ENCODE measurements around the gene PTS. TPM values are rescaled to one million over a fixed set of nuclear protein-coding genes. Genes with fewer than 3 reads are reported as not detected.

Gene PTS
- total and polyA plus RNA-seq, 4 donors: 11.3 to 106 (median 49.5) TPM

DNA sequence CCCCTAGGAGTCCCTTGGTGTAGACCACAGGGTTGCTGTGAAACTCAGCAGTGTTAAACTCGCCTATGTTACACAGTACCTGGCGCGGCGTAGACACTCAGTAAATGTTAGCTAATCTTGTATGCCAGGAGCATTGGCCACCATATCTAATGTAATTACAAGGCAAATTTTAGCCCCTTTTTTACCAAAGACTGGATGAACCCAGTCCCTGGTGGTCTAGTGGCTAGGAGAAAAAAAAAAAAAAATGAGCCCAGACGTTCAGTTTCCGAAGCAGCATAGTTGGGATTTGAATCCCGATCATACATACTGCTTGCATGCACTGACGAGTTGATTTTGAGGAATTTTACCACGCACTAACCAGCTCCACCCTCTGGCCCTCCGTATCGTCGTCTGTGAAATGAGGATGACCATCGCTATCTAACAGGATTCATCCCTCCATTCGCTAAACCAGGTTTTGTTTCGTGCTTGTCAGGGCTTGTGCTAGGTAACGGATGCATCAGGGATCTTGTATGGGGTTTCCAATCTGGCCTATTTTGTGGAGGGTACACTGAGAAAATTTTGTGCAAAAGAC, 688 bp downstream of the PTS start:
- Histone ChIP-seq H3K27ac (ENCODE audit: low read depth in 1 of 2, low read length in 2 of 2) (peak overlapping the region; percentile 96 to 97), H3K4me3 (ENCODE audit: low read depth in 1 of 3, low read length in 3 of 3) (peak overlapping the region; percentile 60 to 82 (median 61)), H3K36me3 (ENCODE audit: control insufficient read depth in 4 of 4, insufficient read depth in 3 of 4, low read depth in 1 of 4, low read length in 3 of 4) (peaks cover 5 to 30% (median 19%) of the 10 kb centered on the region in 4 donors), H3K9ac (ENCODE audit: low read depth in 1 of 2, low read length in 2 of 2) (peak overlapping the region; percentile 65 to 97), H3K27me3 (ENCODE audit: control insufficient read depth in 4 of 4, insufficient read depth in 4 of 4, low read length in 3 of 4) (no peaks in the 10 kb centered on the region), H3K9me3 (ENCODE audit: control insufficient read depth in 4 of 4, low read length in 3 of 4) (no peaks in the 10 kb centered on the region), H3K4me1 (ENCODE audit: control insufficient read depth in 4 of 4, insufficient read depth in 4 of 4, low read length in 3 of 4) (peaks cover 14 to 40% (median 24%) of the 10 kb centered on the region in 4 donors)
- 10% methylated on average over 16 of the region's 16 CpGs for WGBS
- peak; percentile 3 to 6 for TF ChIP-seq RAD21 (IDR thresholded peaks at IDR 0.05)
- no peak for TF ChIP-seq HNF4A (conservative IDR thresholded peaks at IDR 0.05)
- TF ChIP-seq, protein P1, sequence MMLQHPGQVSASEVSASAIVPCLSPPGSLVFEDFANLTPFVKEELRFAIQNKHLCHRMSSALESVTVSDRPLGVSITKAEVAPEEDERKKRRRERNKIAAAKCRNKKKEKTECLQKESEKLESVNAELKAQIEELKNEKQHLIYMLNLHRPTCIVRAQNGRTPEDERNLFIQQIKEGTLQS (IDR thresholded peaks at IDR 0.05): no peak
- TF ChIP-seq CTCF (IDR thresholded peaks at IDR 0.05; ENCODE audit: low read depth, low read length, missing input control): no peak
- TF ChIP-seq FOXA2 (IDR thresholded peaks at IDR 0.05): no peak
- peak; percentile 29 for TF ChIP-seq TAF1 (conservative IDR thresholded peaks at IDR 0.05)
- TF ChIP-seq YY1 (IDR thresholded peaks at IDR 0.05): no peak
- no peak for TF ChIP-seq MAX (IDR thresholded peaks at IDR 0.05)
- TF ChIP-seq NR2F2 (IDR thresholded peaks at IDR 0.05): no peak
- no peak for TF ChIP-seq ZBTB33 (IDR thresholded peaks at IDR 0.05)
- TF ChIP-seq, protein P2, sequence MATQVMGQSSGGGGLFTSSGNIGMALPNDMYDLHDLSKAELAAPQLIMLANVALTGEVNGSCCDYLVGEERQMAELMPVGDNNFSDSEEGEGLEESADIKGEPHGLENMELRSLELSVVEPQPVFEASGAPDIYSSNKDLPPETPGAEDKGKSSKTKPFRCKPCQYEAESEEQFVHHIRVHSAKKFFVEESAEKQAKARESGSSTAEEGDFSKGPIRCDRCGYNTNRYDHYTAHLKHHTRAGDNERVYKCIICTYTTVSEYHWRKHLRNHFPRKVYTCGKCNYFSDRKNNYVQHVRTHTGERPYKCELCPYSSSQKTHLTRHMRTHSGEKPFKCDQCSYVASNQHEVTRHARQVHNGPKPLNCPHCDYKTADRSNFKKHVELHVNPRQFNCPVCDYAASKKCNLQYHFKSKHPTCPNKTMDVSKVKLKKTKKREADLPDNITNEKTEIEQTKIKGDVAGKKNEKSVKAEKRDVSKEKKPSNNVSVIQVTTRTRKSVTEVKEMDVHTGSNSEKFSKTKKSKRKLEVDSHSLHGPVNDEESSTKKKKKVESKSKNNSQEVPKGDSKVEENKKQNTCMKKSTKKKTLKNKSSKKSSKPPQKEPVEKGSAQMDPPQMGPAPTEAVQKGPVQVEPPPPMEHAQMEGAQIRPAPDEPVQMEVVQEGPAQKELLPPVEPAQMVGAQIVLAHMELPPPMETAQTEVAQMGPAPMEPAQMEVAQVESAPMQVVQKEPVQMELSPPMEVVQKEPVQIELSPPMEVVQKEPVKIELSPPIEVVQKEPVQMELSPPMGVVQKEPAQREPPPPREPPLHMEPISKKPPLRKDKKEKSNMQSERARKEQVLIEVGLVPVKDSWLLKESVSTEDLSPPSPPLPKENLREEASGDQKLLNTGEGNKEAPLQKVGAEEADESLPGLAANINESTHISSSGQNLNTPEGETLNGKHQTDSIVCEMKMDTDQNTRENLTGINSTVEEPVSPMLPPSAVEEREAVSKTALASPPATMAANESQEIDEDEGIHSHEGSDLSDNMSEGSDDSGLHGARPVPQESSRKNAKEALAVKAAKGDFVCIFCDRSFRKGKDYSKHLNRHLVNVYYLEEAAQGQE (IDR thresholded peaks at IDR 0.05): no peak
- DNase-seq (ENCODE audit: low spot score): peak; percentile 34

DNA sequence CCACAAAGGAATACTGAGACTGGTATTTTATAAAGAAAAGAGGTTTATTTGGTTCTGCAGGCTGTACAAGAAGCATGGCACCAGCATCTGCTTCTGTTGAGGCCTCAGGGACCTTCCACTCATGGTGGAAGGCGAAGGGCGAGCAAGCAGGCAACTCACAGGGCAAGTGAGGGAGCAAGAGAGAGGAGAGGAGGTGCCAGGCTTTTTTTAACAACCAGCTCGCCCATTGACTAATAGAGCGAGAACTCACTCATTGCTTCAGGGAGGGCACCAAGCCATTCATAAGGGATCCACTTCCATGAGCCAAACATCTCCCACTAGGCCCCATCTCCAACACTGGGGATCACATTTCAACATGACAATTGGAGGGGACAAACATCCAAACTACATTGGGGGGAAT, 1.2 kb downstream of the PTS start:
- Histone ChIP-seq H3K4me1 (ENCODE audit: control insufficient read depth in 4 of 4, insufficient read depth in 4 of 4, low read length in 3 of 4) (peaks cover 9 to 34% (median 18%) of the 10 kb centered on the region in 4 donors), H3K27me3 (ENCODE audit: control insufficient read depth in 4 of 4, insufficient read depth in 4 of 4, low read length in 3 of 4) (no peaks in the 10 kb centered on the region), H3K9ac (ENCODE audit: low read depth in 1 of 2, low read length in 2 of 2) (peak overlapping the region in 1 of 2 donors; percentile 65), H3K27ac (ENCODE audit: low read depth in 1 of 2, low read length in 2 of 2) (no peak overlapping the region), H3K36me3 (ENCODE audit: control insufficient read depth in 4 of 4, insufficient read depth in 3 of 4, low read depth in 1 of 4, low read length in 3 of 4) (peaks cover 7 to 36% (median 20%) of the 10 kb centered on the region in 4 donors), H3K9me3 (ENCODE audit: control insufficient read depth in 4 of 4, low read length in 3 of 4) (no peaks in the 10 kb centered on the region), H3K4me3 (ENCODE audit: low read depth in 1 of 3, low read length in 3 of 3) (peak overlapping the region; percentile 16 to 82 (median 60))
- no peak for DNase-seq (ENCODE audit: low spot score)
- WGBS: 83% methylated on average over 4 of the region's 4 CpGs
- TF ChIP-seq, protein P2 (IDR thresholded peaks at IDR 0.05): no peak
- TF ChIP-seq SP1 (IDR thresholded peaks at IDR 0.05) (no peak), JUND (IDR thresholded peaks at IDR 0.05) (no peak), RXRA (IDR thresholded peaks at IDR 0.05) (no peak), CTCF (IDR thresholded peaks at IDR 0.05; ENCODE audit: low read depth, low read length, missing input control) (no peak), GABPA (IDR thresholded peaks at IDR 0.05 in 1 of 2, conservative IDR thresholded peaks at IDR 0.05 in 1 of 2) (no peak), TAF1 (conservative IDR thresholded peaks at IDR 0.05) (no peak), RAD21 (IDR thresholded peaks at IDR 0.05) (no peak), HNF4G (IDR thresholded peaks at IDR 0.05) (no peak), YY1 (IDR thresholded peaks at IDR 0.05) (no peak), FOXA1 (IDR thresholded peaks at IDR 0.05) (no peak)

All from liver (tissue), 9 donors.